ENCODE data around the gene LCK.
"Not testable (repeated sequence)": the region's sequence is repeated elsewhere in the genome, so short reads cannot be mapped to it uniquely, and the experiment has no call there.

LCK gene

GRCh38 chr1:32239790-32240139 is 11.3 kb upstream of the LCK start:
- DNase-seq (ENCODE audit: low read depth in 2 of 2), result no peak

GRCh38 chr1:32240140-32240951 is 10.7 kb upstream of the LCK start:
- peak in 1 of 2 donors; percentile 28 for DNase-seq (ENCODE audit: low read depth in 2 of 2)

DNA sequence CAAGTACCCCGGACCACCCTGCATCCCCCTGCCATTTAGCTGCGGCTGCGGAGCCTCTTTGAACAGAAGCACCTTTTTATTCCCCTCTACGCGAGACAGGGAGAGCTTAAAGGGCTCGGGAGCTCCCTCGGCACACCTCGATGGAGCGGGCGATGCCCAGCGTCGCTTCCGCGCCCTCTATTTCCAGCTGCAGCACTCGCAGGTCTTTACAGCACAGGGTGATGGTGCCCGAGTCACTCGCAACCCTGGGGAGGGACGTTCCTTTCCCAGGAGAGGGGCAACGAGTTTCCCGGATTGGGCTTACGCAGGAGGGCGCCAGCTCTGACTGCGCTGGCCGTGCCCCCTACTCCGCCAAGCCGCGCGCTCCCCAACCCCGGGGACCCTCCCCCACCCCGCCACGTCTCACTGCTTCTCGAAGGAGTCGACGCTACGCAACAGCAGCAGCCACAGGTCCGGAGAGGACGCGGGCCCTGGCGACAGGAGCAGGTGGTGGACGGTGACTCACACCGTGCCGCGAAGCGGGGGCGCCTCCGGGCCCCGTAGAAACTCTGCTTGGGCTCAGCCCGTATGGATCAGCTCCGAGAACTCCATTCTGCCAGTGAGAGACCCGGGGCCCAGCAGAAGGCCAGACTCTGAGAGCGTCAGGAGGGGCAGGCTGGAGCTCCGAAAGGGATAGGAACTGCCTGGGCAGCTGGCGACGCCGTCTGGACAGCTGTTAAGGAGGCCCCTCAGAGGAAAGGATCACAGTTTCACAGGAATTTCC is 9.9 kb upstream of the LCK start:
- no peak for DNase-seq (ENCODE audit: low read depth in 2 of 2)

- no peak for DNase-seq (ENCODE audit: low read depth in 2 of 2)
Measured at GRCh38 chr1:32242341-32242851, 8.7 kb upstream of the LCK start.

DNA sequence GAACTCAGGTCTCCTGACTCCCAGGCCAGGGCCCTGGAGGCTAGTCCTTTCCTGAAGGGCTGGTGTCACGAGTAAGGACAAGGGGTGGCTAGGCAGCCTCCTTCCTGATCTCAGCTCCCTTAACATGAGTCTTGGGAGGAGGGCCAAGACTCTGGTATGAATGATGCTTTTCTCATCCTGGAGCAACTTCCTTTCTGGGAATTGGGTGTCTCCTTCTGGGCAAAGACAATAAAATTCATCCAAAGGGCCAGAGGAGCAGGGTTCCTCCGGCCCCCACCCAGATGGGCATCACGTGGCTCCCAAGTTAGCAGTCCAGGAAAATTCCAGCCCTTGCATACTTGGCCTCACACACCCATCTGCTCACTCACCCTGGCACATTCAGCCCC is 4.2 kb upstream of the LCK start, which contains the start of gene FAM167B:
Gene FAM167B, plus strand, starts transcription at position 335 of the 386 bp plus-strand sequence. CDS start 200 bp downstream, outside the sequence.
- DNase-seq (ENCODE audit: low read depth in 2 of 2), result no peak

GRCh38 chr1:32247452-32247851 is 3.6 kb upstream of the LCK start:
- DNase-seq (ENCODE audit: low read depth in 2 of 2), result no peak

DNA sequence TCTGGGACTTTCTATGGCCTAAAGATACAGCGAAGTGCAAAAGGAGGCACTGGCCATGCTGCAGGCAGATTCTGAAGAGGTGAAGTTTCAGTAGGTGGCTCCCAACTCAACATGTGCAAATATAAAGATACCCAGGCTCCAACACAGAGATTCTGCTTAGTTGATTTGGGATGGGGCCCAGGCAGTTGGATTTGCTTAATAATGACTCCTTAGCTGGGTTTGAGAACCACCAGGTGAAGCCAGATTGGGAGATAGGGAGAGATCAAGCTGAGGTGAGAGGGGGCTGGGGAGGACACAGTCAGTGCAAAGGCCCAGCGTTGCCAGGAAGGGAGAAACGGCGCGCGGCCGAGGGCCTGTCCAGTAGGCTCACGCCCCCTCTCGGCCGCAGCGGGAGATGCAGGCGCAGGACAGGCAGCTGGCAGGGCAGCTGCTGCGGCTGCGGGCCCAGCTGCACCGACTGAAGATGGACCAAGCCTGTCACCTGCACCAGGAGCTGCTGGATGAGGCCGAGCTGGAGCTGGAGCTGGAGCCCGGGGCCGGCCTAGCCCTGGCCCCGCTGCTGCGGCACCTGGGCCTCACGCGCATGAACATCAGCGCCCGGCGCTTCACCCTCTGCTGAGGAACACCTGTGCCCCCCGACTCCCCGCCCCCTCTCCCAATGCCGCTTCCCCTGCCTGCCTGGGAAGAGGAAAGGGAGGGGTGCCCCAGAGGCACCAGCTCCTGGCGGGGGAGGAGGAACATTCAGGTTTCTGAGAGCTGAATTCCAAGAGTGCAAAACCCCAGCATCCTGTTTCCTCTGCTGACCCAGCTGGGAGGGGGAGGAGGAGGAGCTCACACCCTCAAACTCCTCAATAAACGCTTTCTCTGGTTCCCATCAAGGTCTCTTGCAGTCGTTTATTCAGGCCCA is 2.8 kb upstream of the LCK start:
- DNase-seq (ENCODE audit: low read depth in 2 of 2), result peak in 1 of 2 donors; percentile 53

GRCh38 chr1:32249831-32250525 is 1.1 kb upstream of the LCK start:
- DNase-seq (ENCODE audit: low read depth in 2 of 2), result peak; percentile 63 to 74

DNA sequence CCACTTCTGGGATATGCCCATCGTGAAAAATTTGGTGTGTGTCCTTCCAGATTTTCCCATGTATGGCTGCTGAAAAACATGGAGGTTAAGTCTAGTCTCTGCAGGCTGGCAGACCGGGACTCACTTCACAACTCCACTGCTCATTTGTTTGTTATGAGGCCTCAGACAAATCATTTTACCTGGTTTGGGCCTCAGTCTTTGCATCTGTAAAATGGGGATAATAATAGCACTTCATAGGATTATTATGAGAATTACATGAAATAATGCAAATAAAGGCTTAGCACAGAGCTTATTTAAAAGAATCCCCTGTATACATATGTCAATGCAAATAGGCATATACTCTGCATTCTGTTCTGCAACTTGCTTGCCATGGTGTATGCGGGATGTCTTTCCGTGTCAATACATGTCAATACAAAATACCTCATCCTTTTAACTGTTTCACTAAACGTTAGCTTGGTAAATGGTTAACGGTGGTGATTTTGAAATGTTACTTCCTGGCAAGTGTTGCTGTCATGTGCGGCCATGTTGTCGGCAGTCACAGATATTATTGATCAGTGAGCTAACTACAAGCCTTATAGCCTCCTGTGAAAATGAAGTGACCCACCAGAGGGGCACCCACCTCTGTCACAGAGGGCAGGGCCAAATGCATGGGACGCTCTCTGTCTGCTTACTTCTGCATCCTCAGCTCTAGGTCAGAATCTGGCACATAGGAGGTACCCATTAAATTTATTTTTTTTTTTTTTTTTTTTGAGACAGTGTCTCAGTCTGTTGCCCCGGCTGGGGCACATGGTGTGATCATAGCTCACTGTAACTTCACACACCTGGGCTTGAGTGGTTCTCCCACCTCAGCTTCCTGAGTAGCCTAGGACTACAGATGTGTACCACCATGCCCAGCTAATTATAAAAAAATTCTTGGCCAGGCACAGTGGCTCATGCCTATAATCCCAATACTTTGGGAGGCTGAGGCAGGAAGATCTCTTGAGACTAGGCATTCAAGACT is 4.3 kb downstream of the LCK start:
- DNase-seq (ENCODE audit: low read depth in 2 of 2), result no peak

DNA sequence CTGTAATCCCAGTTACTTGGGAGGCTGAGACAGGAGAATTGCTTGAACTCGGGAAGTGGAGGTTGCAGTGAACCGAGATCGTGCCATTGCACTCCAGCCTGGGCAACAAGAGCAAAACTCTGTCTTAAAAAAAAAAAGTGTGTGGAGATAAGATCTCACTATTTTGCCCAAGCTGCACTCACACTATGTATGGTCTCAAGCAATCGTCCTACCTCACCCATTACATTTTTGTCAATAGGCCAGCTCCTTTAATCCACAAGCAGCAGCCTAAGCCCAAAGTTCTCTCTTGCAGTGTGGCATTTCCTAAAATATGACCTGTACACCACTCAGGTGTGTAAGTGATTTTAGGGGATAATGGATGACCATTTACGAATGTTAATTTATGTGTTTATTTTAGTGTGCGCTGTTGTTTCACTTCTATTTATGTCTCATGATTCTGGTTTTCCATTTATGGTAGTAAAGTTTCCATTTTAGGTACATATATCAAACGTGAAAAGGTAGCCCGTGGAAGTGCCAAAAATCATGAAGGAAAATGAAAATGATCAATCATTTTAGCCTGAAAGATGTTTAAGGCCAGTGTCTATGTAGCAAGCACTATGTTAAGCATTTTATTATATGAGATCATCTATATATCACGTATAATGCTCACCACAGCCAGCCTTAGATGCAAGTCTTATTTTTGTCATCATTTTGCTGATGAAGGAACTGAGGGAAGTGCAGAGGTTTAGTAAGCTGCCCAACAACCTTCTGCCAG is 5.6 kb downstream of the LCK start:
- no peak for DNase-seq (ENCODE audit: low read depth in 2 of 2)

GRCh38 chr1:32257227-32257508 is 6.1 kb downstream of the LCK start:
- no peak for DNase-seq (ENCODE audit: low read depth in 2 of 2)

DNA sequence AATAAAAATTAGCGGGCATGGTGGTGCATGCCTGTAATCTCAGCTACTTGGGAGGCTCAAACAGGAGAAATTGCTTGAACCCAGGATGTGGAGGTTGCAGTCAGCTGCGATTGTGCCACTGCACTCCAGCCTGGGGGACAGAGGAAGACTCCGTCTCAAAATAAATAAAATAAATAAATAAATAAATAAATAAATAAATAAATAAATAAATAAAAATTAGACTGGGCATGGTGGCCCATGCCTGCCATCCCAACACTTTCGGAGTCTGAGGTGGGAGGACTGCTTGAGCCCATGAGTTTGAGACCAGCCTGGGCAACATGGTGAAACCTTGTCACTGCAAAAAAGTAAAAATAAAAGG is 12.2 kb downstream of the LCK start:
- not testable (repeated sequence) for DNase-seq (ENCODE audit: low read depth in 2 of 2)

GRCh38 chr1:32263744-32264143 is 12.7 kb downstream of the LCK start:
- DNase-seq (ENCODE audit: low read depth in 2 of 2), result no peak

- DNase-seq (ENCODE audit: low read depth in 2 of 2), result no peak
Measured at GRCh38 chr1:32265846-32266245, 14.8 kb downstream of the LCK start.

DNA sequence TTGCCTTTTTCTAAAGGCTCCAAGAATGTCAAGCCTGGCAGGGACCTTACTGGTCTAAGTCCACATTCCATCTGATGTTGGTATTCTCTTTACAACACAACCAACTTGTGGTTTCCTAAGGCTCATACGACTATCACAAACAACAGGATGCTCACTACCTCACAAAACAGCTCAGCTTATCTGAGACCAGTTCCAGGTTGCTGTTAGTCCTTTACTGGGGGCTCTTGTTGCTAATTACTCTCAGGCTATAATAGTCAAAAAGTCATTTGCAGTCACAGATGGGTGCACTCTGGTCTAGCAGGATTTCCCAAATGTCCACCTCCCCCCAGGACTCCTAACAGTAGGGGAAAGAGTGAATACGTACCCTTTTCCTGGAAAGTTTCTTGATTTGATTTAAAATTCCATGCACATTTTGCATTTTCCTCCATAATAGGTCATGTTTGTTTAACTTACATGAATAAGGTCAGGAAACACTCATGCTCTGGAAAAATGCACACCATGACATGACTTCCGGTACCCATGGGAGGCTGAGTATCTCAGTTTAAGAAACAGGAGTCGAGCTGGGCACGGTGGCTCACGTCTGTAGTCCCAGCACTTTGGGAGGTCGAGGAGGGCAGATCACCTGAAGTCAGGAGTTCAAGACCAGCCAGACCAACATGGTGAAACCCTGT is 16.0 kb downstream of the LCK start:
- no peak for DNase-seq (ENCODE audit: low read depth in 2 of 2)

- DNase-seq (ENCODE audit: low read depth in 2 of 2), result no peak
Measured at GRCh38 chr1:32269744-32270143, 18.7 kb downstream of the LCK start.

- no peak for DNase-seq (ENCODE audit: low read depth in 2 of 2)
Measured at GRCh38 chr1:32272557-32273390, 21.7 kb downstream of the LCK start.

Data from activated CD8-positive, alpha-beta memory T cell treated with anti-CD3 and anti-CD28 coated beads for 4 hours (primary cell).